Activated naive CD4-positive, alpha-beta T cell treated with anti-CD3 and anti-CD28 coated beads for 36 hours (primary cell): ENCODE data around the gene LPCAT2. TPM values are rescaled to one million over a fixed set of nuclear protein-coding genes. Genes with fewer than 3 reads are reported as not detected.
"Not testable (repeated sequence)": the region's sequence is repeated elsewhere in the genome, so short reads cannot be mapped to it uniquely, and the experiment has no call there.

Experiments used
- CTCF ChIA-PET: fragments of 350-600 bp; sonication (Branson Sonifier 250); formaldehyde crosslinking; loops from one replicate; lab custom pipeline; 2021; ENCODE audit warnings: antibody characterized with exemption; lab: Charles Lee
- DNase-seq: peaks from one replicate; pipeline ENCODE4 v3.0.0-alpha.2; 2020
- H3K27ac Mint-ChIP-seq: one replicate; pipeline ENCODE4 v1.8.0; 2021; ENCODE audit warnings: mild to moderate bottlenecking, mixed read lengths
- H3K27me3 Mint-ChIP-seq: one replicate; pipeline ENCODE4 v1.8.0; 2021; ENCODE audit warnings: low read depth, mixed read lengths
- H3K36me3 Mint-ChIP-seq: one replicate; pipeline ENCODE4 v1.8.0; 2021; ENCODE audit warnings: low read depth, mixed read lengths
- H3K4me1 Mint-ChIP-seq: one replicate; pipeline ENCODE4 v1.8.0; 2021; ENCODE audit warnings: low read depth, mixed read lengths
- H3K4me3 Mint-ChIP-seq: one replicate; pipeline ENCODE4 v1.8.0; 2021; ENCODE audit warnings: mild to moderate bottlenecking, moderate library complexity, mixed read lengths
- H3K9me3 Mint-ChIP-seq: one replicate; pipeline ENCODE4 v1.8.0; 2021; ENCODE audit warnings: mixed read lengths
- intact Hi-C: fragments of 100-400 bp; cut with micrococcal nuclease; formaldehyde crosslinking; loops from one replicate; pipeline ENCODE4 v1.15.1; 2023
- total RNA-seq, 2 experiments: library from RNA; stranded (reverse); gene quantifications; one replicate each; pipeline ENCODE4 v1.2.3, GENCODE V29; 2021

The LPCAT2 gene
- total RNA-seq, 2 experiments from 2014 or later, result 0.12 to 0.32 TPM

GRCh38 chr16:55597928-55598327, 89.1 kb downstream of the LPCAT2 start:
- Mint-ChIP-seq H3K9me3 (no peaks in the 10 kb centered on the region), H3K27ac (no peak overlapping the region), H3K36me3 (no peaks in the 10 kb centered on the region), H3K4me1 (no peaks in the 10 kb centered on the region), H3K4me3 (no peak overlapping the region), H3K27me3 (peaks cover 6% of the 10 kb centered on the region)
- DNase-seq, result no peak
- intact Hi-C loops, result no loop called here
- CTCF ChIA-PET, result no interaction called here

- peaks cover 9% of the 10 kb centered on the region for H3K9me3 Mint-ChIP-seq
- H3K27ac Mint-ChIP-seq, result no peak overlapping the region
- CTCF ChIA-PET, result no interaction called here
- DNase-seq, result no peak
- no peak overlapping the region for H3K4me3 Mint-ChIP-seq
- H3K27me3 Mint-ChIP-seq, result peaks cover 3% of the 10 kb centered on the region
- no peaks in the 10 kb centered on the region for H3K36me3 Mint-ChIP-seq
- H3K4me1 Mint-ChIP-seq, result no peaks in the 10 kb centered on the region
- intact Hi-C loops, result no loop called here
Observed at GRCh38 chr16:55605754-55606336, 97.0 kb downstream of the LPCAT2 start.

- DNase-seq, result no peak
- Mint-ChIP-seq H3K27me3 (peaks cover 11% of the 10 kb centered on the region), H3K9me3 (peaks cover 2% of the 10 kb centered on the region), H3K36me3 (peaks cover 1% of the 10 kb centered on the region), H3K4me1 (no peaks in the 10 kb centered on the region), H3K4me3 (no peak overlapping the region), H3K27ac (no peak overlapping the region)
- intact Hi-C loops, result no loop called here
- CTCF ChIA-PET, result no interaction called here
Observed at GRCh38 chr16:55613613-55614335, 104.9 kb downstream of the LPCAT2 start.

- CTCF ChIA-PET, result no interaction called here
- H3K4me3 Mint-ChIP-seq, result no peak overlapping the region
- H3K4me1 Mint-ChIP-seq, result no peaks in the 10 kb centered on the region
- H3K27me3 Mint-ChIP-seq, result peaks cover 11% of the 10 kb centered on the region
- H3K27ac Mint-ChIP-seq, result no peak overlapping the region
- H3K9me3 Mint-ChIP-seq, result peaks cover 2% of the 10 kb centered on the region
- intact Hi-C loops, result no loop called here
- peaks cover 1% of the 10 kb centered on the region for H3K36me3 Mint-ChIP-seq
- no peak for DNase-seq
Observed at GRCh38 chr16:55615071-55615470, 106.2 kb downstream of the LPCAT2 start.

- H3K9me3 Mint-ChIP-seq, H3K4me1 Mint-ChIP-seq, CTCF ChIA-PET, H3K4me3 Mint-ChIP-seq, H3K27ac Mint-ChIP-seq, DNase-seq, intact Hi-C loops, H3K27me3 Mint-ChIP-seq, H3K36me3 Mint-ChIP-seq: not testable (repeated sequence)
Observed at GRCh38 chr16:55615670-55616069, 106.8 kb downstream of the LPCAT2 start.

- Mint-ChIP-seq H3K27ac (no peak overlapping the region), H3K4me3 (no peak overlapping the region), H3K9me3 (no peaks in the 10 kb centered on the region), H3K4me1 (no peaks in the 10 kb centered on the region), H3K27me3 (peaks cover 1% of the 10 kb centered on the region), H3K36me3 (peaks cover 1% of the 10 kb centered on the region)
- DNase-seq, result no peak
- CTCF ChIA-PET, result interaction anchor here (2.3 kb wide), 1 partner anchor 157 kb away, joined by 7 read pairs; no protein-coding TSS in a partner anchor
- intact Hi-C loops, result no loop called here
Observed at GRCh38 chr16:55621771-55622170, 112.9 kb downstream of the LPCAT2 start.

- Mint-ChIP-seq H3K4me3 (no peak overlapping the region), H3K9me3 (no peaks in the 10 kb centered on the region), H3K27ac (no peak overlapping the region), H3K27me3 (no peaks in the 10 kb centered on the region), H3K36me3 (no peaks in the 10 kb centered on the region), H3K4me1 (no peaks in the 10 kb centered on the region)
- intact Hi-C loops, result no loop called here
- DNase-seq, result no peak
- CTCF ChIA-PET, result interaction anchor here (0.7 to 2.3 kb wide), 2 partner anchors 21 to 157 kb away, joined by 3 to 7 read pairs; no protein-coding TSS in a partner anchor
Observed at GRCh38 chr16:55622272-55622671, 113.4 kb downstream of the LPCAT2 start.

- Mint-ChIP-seq H3K27me3 (no peaks in the 10 kb centered on the region), H3K4me1 (no peaks in the 10 kb centered on the region), H3K9me3 (no peaks in the 10 kb centered on the region), H3K27ac (no peak overlapping the region), H3K4me3 (no peak overlapping the region), H3K36me3 (no peaks in the 10 kb centered on the region)
- CTCF ChIA-PET, result interaction anchor here (0.7 to 2.3 kb wide), 2 partner anchors 21 to 158 kb away, joined by 3 to 7 read pairs; no protein-coding TSS in a partner anchor
- DNase-seq, result no peak
- intact Hi-C loops, result no loop called here
Observed at GRCh38 chr16:55622930-55623561, 114.2 kb downstream of the LPCAT2 start.

- Mint-ChIP-seq H3K4me1 (no peaks in the 10 kb centered on the region), H3K27ac (no peak overlapping the region), H3K36me3 (no peaks in the 10 kb centered on the region), H3K9me3 (no peaks in the 10 kb centered on the region), H3K27me3 (no peaks in the 10 kb centered on the region), H3K4me3 (no peak overlapping the region)
- CTCF ChIA-PET, result no interaction called here
- intact Hi-C loops, result no loop called here
- DNase-seq, result no peak
Observed at GRCh38 chr16:55623640-55624039, 114.8 kb downstream of the LPCAT2 start.

GRCh38 chr16:55624696-55625095, 115.8 kb downstream of the LPCAT2 start:
- H3K4me1 Mint-ChIP-seq, result no peaks in the 10 kb centered on the region
- H3K4me3 Mint-ChIP-seq, result no peak overlapping the region
- H3K27ac Mint-ChIP-seq, result no peak overlapping the region
- CTCF ChIA-PET, result no interaction called here
- intact Hi-C loops, result no loop called here
- DNase-seq, result no peak
- no peaks in the 10 kb centered on the region for H3K27me3 Mint-ChIP-seq
- no peaks in the 10 kb centered on the region for H3K9me3 Mint-ChIP-seq
- H3K36me3 Mint-ChIP-seq, result no peaks in the 10 kb centered on the region

- H3K36me3 Mint-ChIP-seq, result no peaks in the 10 kb centered on the region
- CTCF ChIA-PET, result no interaction called here
- DNase-seq, result no peak
- no peaks in the 10 kb centered on the region for H3K9me3 Mint-ChIP-seq
- intact Hi-C loops, result no loop called here
- peaks cover 3% of the 10 kb centered on the region for H3K27me3 Mint-ChIP-seq
- no peaks in the 10 kb centered on the region for H3K4me1 Mint-ChIP-seq
- H3K4me3 Mint-ChIP-seq, result no peak overlapping the region
- no peak overlapping the region for H3K27ac Mint-ChIP-seq
Observed at GRCh38 chr16:55625843-55626242, 117.0 kb downstream of the LPCAT2 start.

GRCh38 chr16:55628306-55628968, 119.6 kb downstream of the LPCAT2 start:
- no peaks in the 10 kb centered on the region for H3K36me3 Mint-ChIP-seq
- no peak overlapping the region for H3K4me3 Mint-ChIP-seq
- H3K9me3 Mint-ChIP-seq, result peaks cover 2% of the 10 kb centered on the region
- no peak overlapping the region for H3K27ac Mint-ChIP-seq
- DNase-seq, result no peak
- H3K27me3 Mint-ChIP-seq, result peaks cover 4% of the 10 kb centered on the region
- intact Hi-C loops, result no loop called here
- H3K4me1 Mint-ChIP-seq, result no peaks in the 10 kb centered on the region
- CTCF ChIA-PET, result no interaction called here
